Measurements from ENCODE around the gene SLC30A2. TPM values are rescaled to one million over a fixed set of nuclear protein-coding genes. Genes with fewer than 3 reads are reported as not detected.

The SLC30A2 gene
- total and polyA plus RNA-seq, 2 experiments from 2014 or later = 0.07 TPM; not detected in 1

DNA sequence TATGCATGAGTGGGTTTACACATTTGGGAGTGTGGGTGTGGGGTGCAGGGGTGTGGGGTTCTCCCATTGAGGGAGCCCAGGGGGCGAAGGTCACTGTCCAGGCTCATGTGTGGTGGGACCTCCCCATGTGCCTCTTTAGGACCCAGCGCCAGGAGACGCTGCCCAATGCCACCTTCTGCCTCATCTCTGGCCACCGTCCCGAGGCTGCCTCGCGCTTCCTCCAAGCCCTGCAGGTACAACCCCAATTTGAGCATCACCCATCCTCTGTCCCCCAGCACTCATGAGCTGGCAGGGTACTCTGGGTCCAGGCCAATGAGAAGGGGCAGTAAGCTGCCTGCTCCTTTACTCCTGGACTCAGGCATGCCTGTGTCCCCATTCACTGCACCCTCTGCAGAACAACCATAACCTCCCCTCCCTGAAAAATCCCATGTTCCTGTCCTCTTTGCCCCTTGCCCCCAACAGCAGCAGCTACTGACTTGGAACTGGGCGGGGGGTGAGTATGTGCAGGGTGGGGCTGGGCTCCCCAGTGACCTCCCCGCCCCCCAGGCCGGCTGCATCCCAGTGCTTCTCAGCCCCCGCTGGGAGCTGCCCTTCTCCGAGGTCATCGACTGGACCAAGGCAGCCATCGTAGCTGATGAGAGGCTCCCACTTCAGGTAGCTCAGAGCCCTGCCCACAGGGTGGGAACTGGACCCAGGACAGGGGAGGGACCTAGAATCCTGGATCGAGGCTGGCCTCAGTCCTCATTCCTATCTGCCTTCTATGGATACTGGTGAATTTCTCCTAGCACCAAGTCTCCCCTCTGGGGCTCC, 16.7 kb downstream of the SLC30A2 start (continued):
- TF ChIP-seq REST (IDR thresholded peaks at IDR 0.05; ENCODE audit: unreplicated experiment) (no peak), EZH2 (IDR thresholded peaks at IDR 0.05; ENCODE audit: low read depth, unreplicated experiment) (no peak), JUNB (IDR thresholded peaks at IDR 0.05; ENCODE audit: unreplicated experiment) (no peak), NANOG (IDR thresholded peaks at IDR 0.05; ENCODE audit: borderline replicate concordance) (no peak), CTCF (conservative IDR thresholded peaks at IDR 0.05; ENCODE audit: low read depth in 2 of 2) (no peak)

- Mint-ChIP-seq H3K36me3 (ENCODE audit: low read depth) (no peaks in the 10 kb centered on the region), H3K4me3 (no peak overlapping the region), H3K27ac (no peak overlapping the region), H3K9me3 (no peaks in the 10 kb centered on the region), H3K27me3 (ENCODE audit: insufficient read depth, low read depth, poor library complexity) (peaks cover 10% of the 10 kb centered on the region), H3K4me1 (0 out of 3 replicates have a peak, but pooled peaks cover 2% of the 10 kb centered on the region)
- no peak overlapping the region for H3K4me2 ChIP-seq
- no peaks in the 10 kb centered on the region for H3K9me2 ChIP-seq (ENCODE audit: insufficient read depth)
- DNase-seq (ENCODE audit: low spot score) = no peak
- peaks cover 3% of the 10 kb centered on the region; the same call in 1 of the 2 replicates for H3K27me3 ChIP-seq (ENCODE audit: insufficient read depth)
- H2AFZ ChIP-seq = no peak overlapping the region
- H3K4me3 ChIP-seq = no peak overlapping the region
- H4K20me1 ChIP-seq (replicated peaks; ENCODE audit: insufficient read depth) = no peaks in the 10 kb centered on the region
- no peak for ATAC-seq
- H3K27ac ChIP-seq (ENCODE audit: low read depth) = no peak overlapping the region
- H3K4me1 ChIP-seq (ENCODE audit: insufficient read depth) = no peaks in the 10 kb centered on the region
- no peaks in the 10 kb centered on the region for H3K79me2 ChIP-seq (replicated peaks; ENCODE audit: insufficient read depth)
- H3F3A ChIP-seq (replicated peaks; ENCODE audit: low read depth) = no peaks in the 10 kb centered on the region
- H3K36me3 ChIP-seq (ENCODE audit: insufficient read depth) = no peaks in the 10 kb centered on the region
- no peak for TF ChIP-seq POLR2AphosphoS5 (IDR thresholded peaks at IDR 0.05; ENCODE audit: low read depth)
- TF ChIP-seq ZNF462 (CRISPR knock-in tag; IDR thresholded peaks at IDR 0.05) = no peak
- TF ChIP-seq CREB1 (CRISPR knock-in tag; IDR thresholded peaks at IDR 0.05; ENCODE audit: low read depth) = no peak
- TF ChIP-seq CTCF (conservative IDR thresholded peaks at IDR 0.05; ENCODE audit: low read depth in 2 of 2) = no peak
- no peak for TF ChIP-seq EZH2 (IDR thresholded peaks at IDR 0.05; ENCODE audit: low read depth, unreplicated experiment)
- no peak for TF ChIP-seq JUNB (IDR thresholded peaks at IDR 0.05; ENCODE audit: unreplicated experiment)
- no peak for TF ChIP-seq STAT1 (IDR thresholded peaks at IDR 0.05; ENCODE audit: unreplicated experiment)
These were observed 17.4 kb downstream of the SLC30A2 start for GRCh38 chr1:26028490-26028980.
